PC-9 (cell line): ENCODE measurements around the gene MAGI2. TPM values are rescaled to one million over a fixed set of nuclear protein-coding genes. Genes with fewer than 3 reads are reported as not detected.

Experiments used
- BruUV-seq: library from RNA; stranded (reverse); fragments of 400-500 nt; replicated peaks from 2 replicates; lab custom pipeline; 2021; lab: Mats Ljungman, UMichigan
- CTCF ChIA-PET: fragments of 300-600 bp; sonication (Branson Sonifier 250); formaldehyde crosslinking; loops from one replicate; lab custom pipeline; 2022; ENCODE audit warnings: antibody characterized with exemption; lab: Charles Lee
- POLR2A ChIA-PET: fragments of 300-600 bp; sonication (Branson Sonifier 250); formaldehyde crosslinking; loops from one replicate; lab custom pipeline; 2022; ENCODE audit warnings: antibody characterized with exemption; ENCODE audit not compliant: unreplicated experiment; lab: Charles Lee
- DNase-seq, 2 experiments: peaks; one replicate each; pipeline versions ENCODE4 v3.0.0 to v3.0.0-alpha.2; 2015 to 2022; ENCODE audit warnings: mixed read lengths in 1 of 2
- H2AFZ ChIP-seq: fragments of 200-600 bp; sonication (generic); 2 replicates; pipeline ENCODE4 v1.8.1; 2017; ENCODE audit warnings: antibody characterized with exemption
- H3F3A ChIP-seq: fragments of 200-600 bp; sonication (generic); 2 replicates; pipeline ENCODE4 v1.8.1; 2017; ENCODE audit warnings: antibody characterized with exemption, mild to moderate bottlenecking, low read depth; ENCODE audit not compliant: insufficient read depth
- H3K27ac ChIP-seq: fragments of 200-600 bp; sonication (generic); 2 replicates; pipeline ENCODE4 v1.6.1; 2016; ENCODE audit warnings: mixed run types
- H3K27me3 ChIP-seq: fragments of 200-600 bp; sonication (generic); 2 replicates; pipeline ENCODE4 v1.6.1; 2016; ENCODE audit warnings: low read depth, mixed run types; ENCODE audit not compliant: insufficient read depth
- H3K36me3 ChIP-seq: fragments of 200-600 bp; sonication (generic); 2 replicates; pipeline ENCODE4 v1.6.1; 2016; ENCODE audit warnings: low read depth, mixed run types
- H3K4me1 ChIP-seq: fragments of 200-600 bp; sonication (generic); replicated peaks from 2 replicates; pipeline ENCODE4 v1.6.1; 2016; ENCODE audit warnings: mixed run types; ENCODE audit not compliant: insufficient read depth
- H3K4me2 ChIP-seq: fragments of 200-600 bp; sonication (generic); 2 replicates; pipeline ENCODE4 v1.6.1; 2017; ENCODE audit warnings: mixed run types
- H3K4me3 ChIP-seq: fragments of 200-600 bp; sonication (generic); 2 replicates; pipeline ENCODE4 v1.6.1; 2016; ENCODE audit warnings: mixed run types
- H3K79me2 ChIP-seq: fragments of 200-600 bp; sonication (generic); 2 replicates; pipeline ENCODE4 v1.6.1; 2017; ENCODE audit warnings: low read depth, mixed run types
- H3K9me2 ChIP-seq: fragments of 200-600 bp; sonication (generic); 2 replicates; pipeline ENCODE4 v1.8.1; 2017; ENCODE audit warnings: mild to moderate bottlenecking; ENCODE audit not compliant: insufficient read depth
- H3K9me3 ChIP-seq: fragments of 200-600 bp; sonication (generic); 2 replicates; pipeline ENCODE4 v1.8.1; 2016; ENCODE audit warnings: low read depth; ENCODE audit not compliant: insufficient read depth
- H4K20me1 ChIP-seq: fragments of 200-600 bp; sonication (generic); 2 replicates; pipeline ENCODE4 v1.8.1; 2017; ENCODE audit not compliant: insufficient read depth
- EZH2 ChIP-seq: fragments of 200-600 bp; sonication (generic); IDR thresholded peaks from 2 replicates; pipeline ENCODE4 v1.8.0; 2017; ENCODE audit warnings: antibody characterized with exemption, low read depth
- intact Hi-C: fragments of 100-400 bp; cut with micrococcal nuclease; formaldehyde crosslinking; loops from one replicate; pipeline ENCODE4 v1.10.0; 2022; ENCODE audit not compliant: unreplicated experiment
- total RNA-seq: library from RNA; stranded (reverse); gene quantifications from 2 replicates; pipeline ENCODE4 v1.2.3, GENCODE V29; 2021
- TF ChIP-seq, protein P1 (sequence below): fragments of 200-600 bp; sonication (generic); conservative IDR thresholded peaks from 2 replicates; pipeline ENCODE4 v1.6.1; 2017; ENCODE audit warnings: mixed run types, antibody characterized with exemption, mild to moderate bottlenecking, moderate library complexity

MAGI2 gene
- total RNA-seq, 1 experiment from 2014 or later = 0.92 TPM

DNA sequence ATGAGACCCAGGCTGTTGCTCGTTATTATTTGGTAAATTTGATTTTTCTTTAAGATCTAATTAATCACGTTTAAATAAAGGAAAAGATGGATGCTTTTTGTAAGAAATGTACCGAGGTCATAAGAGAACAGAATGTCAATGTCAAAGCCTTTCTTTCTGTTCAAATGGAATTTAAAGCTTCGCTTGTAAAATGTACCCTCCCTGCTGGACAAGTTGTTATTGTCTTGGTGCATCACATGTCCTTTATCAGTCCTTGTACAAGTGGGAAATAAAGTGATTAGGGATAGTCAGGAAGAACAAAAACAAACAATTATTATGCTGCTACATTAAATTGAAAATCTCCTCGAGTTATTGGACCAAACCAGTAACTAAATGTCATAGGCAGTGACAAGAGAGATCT is 1291.7 kb downstream of the MAGI2 start:
- no peaks in the 10 kb centered on the region for H4K20me1 ChIP-seq

DNA sequence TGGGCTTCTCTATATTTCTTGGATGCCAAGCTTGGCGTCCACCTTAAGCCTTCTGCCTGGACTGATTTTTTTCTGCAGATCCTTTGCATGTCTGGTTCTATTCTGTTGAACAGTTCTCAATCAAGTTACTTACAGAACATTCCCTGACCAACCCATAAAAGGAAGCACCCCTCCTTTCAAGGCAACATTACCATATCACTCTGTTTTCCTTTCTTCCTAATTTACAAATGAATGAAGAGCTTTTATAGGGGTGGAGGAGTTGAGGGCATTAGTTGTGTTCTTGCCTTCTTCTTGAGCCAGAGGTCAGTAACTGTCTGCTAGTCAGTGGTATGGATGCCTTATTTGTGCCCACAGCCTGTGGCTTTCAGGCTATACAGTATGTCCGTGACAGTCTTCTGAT is 1293.9 kb downstream of the MAGI2 start:
- no peak overlapping the region for H2AFZ ChIP-seq
- no peaks in the 10 kb centered on the region for H4K20me1 ChIP-seq
- H3K36me3 ChIP-seq = no peaks in the 10 kb centered on the region
- TF ChIP-seq, protein P1, sequence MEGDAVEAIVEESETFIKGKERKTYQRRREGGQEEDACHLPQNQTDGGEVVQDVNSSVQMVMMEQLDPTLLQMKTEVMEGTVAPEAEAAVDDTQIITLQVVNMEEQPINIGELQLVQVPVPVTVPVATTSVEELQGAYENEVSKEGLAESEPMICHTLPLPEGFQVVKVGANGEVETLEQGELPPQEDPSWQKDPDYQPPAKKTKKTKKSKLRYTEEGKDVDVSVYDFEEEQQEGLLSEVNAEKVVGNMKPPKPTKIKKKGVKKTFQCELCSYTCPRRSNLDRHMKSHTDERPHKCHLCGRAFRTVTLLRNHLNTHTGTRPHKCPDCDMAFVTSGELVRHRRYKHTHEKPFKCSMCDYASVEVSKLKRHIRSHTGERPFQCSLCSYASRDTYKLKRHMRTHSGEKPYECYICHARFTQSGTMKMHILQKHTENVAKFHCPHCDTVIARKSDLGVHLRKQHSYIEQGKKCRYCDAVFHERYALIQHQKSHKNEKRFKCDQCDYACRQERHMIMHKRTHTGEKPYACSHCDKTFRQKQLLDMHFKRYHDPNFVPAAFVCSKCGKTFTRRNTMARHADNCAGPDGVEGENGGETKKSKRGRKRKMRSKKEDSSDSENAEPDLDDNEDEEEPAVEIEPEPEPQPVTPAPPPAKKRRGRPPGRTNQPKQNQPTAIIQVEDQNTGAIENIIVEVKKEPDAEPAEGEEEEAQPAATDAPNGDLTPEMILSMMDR = no peak
- no peak for TF ChIP-seq EZH2
- no peaks in the 10 kb centered on the region for H3K79me2 ChIP-seq
- no peak overlapping the region for H3K4me3 ChIP-seq
- ChIA-PET CTCF (no interaction called here), POLR2A (no interaction called here)
- no TSS peak for BruUV-seq
- H3K4me1 ChIP-seq = no peaks in the 10 kb centered on the region
- H3K27me3 ChIP-seq = peaks cover 16% of the 10 kb centered on the region; the same call in 1 of the 2 replicates
- no peak overlapping the region for H3K4me2 ChIP-seq
- intact Hi-C loops = no loop called here
- no peaks in the 10 kb centered on the region for H3K9me2 ChIP-seq
- no peaks in the 10 kb centered on the region for H3F3A ChIP-seq
- no peak overlapping the region for H3K27ac ChIP-seq
- H3K9me3 ChIP-seq = no peaks in the 10 kb centered on the region
- DNase-seq = no peak

More for the DNA sequence above, 1291.7 kb downstream of the MAGI2 start:
- Histone ChIP-seq H3K4me1 (no peaks in the 10 kb centered on the region), H3K4me2 (no peak overlapping the region), H3K4me3 (no peak overlapping the region), H3K27ac (no peak overlapping the region), H3K9me2 (no peaks in the 10 kb centered on the region), H2AFZ (0 out of 2 replicates have a peak overlapping the region, but pooled peaks have one; percentile 55), H3F3A (no peaks in the 10 kb centered on the region), H3K27me3 (peaks cover 16% of the 10 kb centered on the region; the same call in 1 of the 2 replicates), H3K9me3 (no peaks in the 10 kb centered on the region), H3K36me3 (no peaks in the 10 kb centered on the region), H3K79me2 (no peaks in the 10 kb centered on the region)
- intact Hi-C loops = no loop called here
- no peak for DNase-seq
- POLR2A ChIA-PET = interaction anchor here (0.6 kb wide), 1 partner anchor 119 kb away, joined by 3 read pairs; no protein-coding TSS in a partner anchor
- TF ChIP-seq, protein P1 = no peak
- TF ChIP-seq EZH2 = no peak
- BruUV-seq = no TSS peak
- CTCF ChIA-PET = interaction anchor here (0.7 kb wide), 1 partner anchor 36 kb away, joined by 11 read pairs; no protein-coding TSS in a partner anchor

DNA sequence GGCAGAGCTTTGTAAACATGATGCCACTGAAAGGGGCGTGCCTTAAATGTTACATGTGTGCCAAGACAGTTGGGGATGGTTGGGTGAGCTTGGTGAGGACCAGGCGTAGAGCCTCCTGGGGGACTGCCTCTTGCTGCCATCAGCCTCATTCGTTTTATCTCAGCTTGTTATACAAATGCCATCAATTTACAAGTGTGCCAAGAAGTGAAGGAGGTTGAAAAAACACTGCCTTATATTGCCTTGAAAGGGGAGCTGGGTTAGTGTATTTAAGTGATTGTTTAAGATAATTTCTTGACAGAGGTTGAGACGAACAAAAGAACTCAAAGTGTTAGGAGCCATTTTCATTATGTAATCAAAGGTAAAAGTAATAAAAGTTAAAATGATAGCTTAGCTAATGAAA is 1300.2 kb downstream of the MAGI2 start:
- POLR2A ChIA-PET = no interaction called here
- DNase-seq = no peak
- H3K36me3 ChIP-seq = no peaks in the 10 kb centered on the region
- no peak for TF ChIP-seq EZH2
- TF ChIP-seq, protein P1 = no peak
- H3K4me1 ChIP-seq = no peaks in the 10 kb centered on the region
- H3K9me2 ChIP-seq = no peaks in the 10 kb centered on the region
- CTCF ChIA-PET = no interaction called here
- no peaks in the 10 kb centered on the region for H3K9me3 ChIP-seq
- BruUV-seq = no TSS peak
- no peaks in the 10 kb centered on the region for H4K20me1 ChIP-seq
- H3F3A ChIP-seq = no peaks in the 10 kb centered on the region
- H2AFZ ChIP-seq = no peak overlapping the region
- H3K27me3 ChIP-seq = no peaks in the 10 kb centered on the region
- H3K4me2 ChIP-seq = no peak overlapping the region
- intact Hi-C loops = loop anchor here (1.0 kb wide), 1 partner anchor 9 kb away; no protein-coding TSS in a partner anchor
- H3K27ac ChIP-seq = no peak overlapping the region
- H3K4me3 ChIP-seq = no peak overlapping the region
- H3K79me2 ChIP-seq = no peaks in the 10 kb centered on the region
